ENCODE results near the gene LEMD3.
"Not testable (repeated sequence)": the region's sequence is repeated elsewhere in the genome, so short reads cannot be mapped to it uniquely, and the experiment has no call there.

LEMD3 gene

DNA sequence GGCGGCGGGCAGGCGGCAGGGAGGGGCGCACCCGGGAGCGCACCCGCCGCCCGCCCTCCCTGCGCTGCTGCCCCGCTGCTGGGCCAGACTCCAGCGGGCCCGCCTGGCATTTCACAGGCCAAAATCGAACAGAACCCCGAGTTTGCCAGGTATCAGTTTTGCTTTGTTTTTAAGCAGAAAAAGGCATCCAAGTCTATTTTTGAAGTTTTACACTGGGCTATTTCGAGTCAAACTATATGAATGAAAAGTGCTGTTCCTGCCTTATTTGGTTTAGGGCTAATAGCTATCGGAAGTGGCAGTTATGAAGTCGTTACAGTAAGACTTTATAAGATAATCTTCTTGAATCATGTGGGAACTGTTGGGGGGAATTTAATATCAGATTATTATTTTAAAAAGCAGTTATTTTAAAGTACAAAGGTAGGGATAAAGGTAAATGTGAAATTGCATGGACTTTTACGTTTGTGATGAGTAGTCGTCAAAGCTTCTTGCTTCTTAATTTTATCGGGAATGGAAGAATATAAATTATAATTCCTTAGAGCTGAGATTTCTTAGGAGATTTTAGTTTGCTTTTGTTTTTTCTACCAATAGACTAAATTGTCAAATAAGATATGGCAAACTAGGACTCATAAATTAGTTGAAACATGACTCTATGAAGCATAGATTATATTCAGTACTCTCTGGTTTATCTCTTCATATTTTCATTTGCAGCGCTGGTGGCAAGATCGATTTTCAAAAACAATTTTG is 110.2 kb downstream of the LEMD3 start:
- peak; percentile 27 for DNase-seq (ENCODE audit: low spot score)

DNA sequence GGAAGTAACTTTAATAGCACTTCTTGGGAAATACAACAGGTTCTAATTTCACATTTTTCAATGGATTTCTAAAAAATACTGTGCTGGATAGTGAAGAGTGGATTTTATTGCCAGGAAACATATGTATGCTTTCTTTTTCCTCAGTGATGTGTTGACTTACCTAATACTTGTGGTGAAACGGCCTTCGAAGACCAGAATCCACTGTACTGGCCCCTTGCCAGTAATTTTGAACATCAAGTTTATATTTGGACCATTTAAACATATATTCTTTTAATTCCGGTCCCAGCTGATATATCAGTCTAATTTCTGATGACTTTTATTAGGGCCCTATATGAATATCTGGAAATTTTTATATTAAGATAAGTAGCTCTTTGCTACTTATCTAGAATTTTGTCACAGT is 110.9 kb downstream of the LEMD3 start:
- DNase-seq (ENCODE audit: low spot score) = no peak

DNA sequence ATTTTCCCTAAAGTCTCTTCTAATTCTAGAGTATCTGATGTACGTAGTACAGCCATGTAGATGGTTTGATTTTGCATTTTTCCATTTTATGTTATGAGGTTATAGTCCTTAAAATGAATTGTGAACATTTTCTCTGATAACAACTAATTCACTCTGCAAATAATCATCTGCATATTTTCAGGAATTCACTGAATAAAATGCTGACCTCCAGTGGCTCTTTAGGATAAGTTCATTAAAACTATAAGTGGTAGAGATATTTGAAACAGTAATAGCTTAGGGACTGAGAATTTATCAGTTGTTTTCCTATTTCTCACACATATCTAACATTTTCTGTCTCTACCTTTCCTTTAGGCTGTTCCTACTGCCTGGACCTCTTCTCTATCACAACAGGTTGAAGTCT is 113.5 kb downstream of the LEMD3 start:
- DNase-seq (ENCODE audit: low spot score) = no peak

GRCh38 chr12:65285532-65285931 is 116.1 kb downstream of the LEMD3 start:
- not testable (repeated sequence) for DNase-seq (ENCODE audit: low spot score)

- no peak for DNase-seq (ENCODE audit: low spot score)
Measured at GRCh38 chr12:65287426-65287825, 118.0 kb downstream of the LEMD3 start.

- no peak for DNase-seq (ENCODE audit: low spot score)
Measured at GRCh38 chr12:65292241-65292640, 122.9 kb downstream of the LEMD3 start.

DNA sequence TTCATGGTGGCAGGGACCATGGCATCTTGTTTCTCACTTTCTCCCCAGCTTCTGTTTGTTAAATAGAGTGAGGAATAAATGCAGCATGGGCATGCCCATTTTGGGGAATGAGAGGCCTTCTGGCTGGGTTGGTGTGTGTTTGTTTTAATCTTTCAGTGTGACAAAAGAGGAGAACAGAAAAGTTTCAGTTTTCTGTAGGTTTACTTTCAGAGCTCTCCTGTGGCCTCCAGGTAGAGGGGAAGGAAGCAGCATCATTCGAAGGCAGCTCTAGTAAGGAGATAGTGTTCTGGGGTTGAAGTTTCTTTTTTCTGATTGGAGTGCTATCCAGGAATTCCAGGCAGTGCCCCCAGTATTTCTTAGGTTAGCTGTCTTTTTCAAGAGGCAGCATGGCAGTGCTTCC is 124.4 kb downstream of the LEMD3 start:
- DNase-seq (ENCODE audit: low spot score) = no peak

DNA sequence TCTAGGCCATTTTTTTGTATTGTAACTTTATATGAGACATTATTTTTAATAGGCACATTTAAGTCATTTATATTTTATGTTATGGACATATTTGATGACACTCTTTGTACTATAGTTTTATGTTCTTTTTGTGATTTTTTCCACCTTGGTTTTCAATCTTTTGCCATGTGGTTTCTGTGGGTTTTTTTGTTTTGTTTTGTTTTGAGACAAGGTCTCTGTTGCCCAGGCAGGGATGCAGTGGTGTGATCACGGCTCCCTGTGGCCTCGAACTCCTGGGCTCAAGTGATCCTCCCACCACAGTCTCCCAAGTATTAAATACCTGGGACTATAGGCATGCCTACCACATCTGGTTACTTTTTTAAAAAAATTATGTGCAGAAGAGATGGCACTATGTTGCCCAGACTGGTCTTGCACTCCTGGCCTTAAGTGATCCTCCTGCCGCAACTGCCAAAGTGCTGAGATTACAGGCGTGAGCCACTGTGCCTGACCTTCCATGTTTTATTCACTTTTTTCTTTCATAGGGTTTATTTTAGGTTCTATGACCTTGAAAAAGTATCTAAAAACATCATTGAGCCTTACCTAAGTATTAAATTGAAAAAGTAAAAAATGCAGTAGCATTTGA is 125.4 kb downstream of the LEMD3 start:
- DNase-seq (ENCODE audit: low spot score) = no peak

DNA sequence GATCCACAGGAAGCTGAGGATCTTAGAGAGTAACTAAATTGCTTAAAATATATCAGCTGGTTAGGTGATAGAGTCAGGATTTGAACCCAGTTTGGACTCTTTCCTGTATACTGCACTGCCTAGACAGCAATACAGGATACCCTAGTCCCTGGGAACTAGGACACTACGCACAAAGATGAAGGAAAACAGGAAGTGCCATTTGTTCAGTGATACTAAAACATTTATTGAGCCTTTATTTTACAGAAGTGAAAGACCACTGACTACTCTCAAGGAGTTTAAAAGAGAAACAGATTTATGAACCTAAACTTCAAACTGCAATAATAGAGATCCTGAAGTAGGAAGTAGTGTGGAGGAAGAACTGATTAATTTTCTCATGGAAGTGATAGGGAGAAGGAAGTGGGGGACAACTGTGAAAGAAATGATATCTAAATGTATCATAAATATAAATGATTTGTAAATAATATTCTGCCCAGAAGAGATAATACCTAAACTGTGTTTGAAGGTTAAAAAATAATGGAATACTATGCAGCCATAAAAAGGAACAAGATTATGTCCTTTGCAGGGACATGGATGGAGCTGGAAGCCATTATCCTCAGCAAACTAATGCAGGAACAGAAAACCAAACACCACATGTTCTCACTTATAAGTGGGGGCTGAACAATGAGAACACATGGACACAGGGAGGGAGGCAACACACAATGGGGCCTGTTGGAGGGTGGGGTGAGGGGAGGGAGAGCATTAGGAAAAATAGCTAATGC is 127.3 kb downstream of the LEMD3 start:
- no peak for DNase-seq (ENCODE audit: low spot score)

All from germinal center (tissue), 1 donor.